CD4-positive, alpha-beta T cell (primary cell): ENCODE measurements around the gene THSD7A. TPM values are rescaled to one million over a fixed set of nuclear protein-coding genes. Genes with fewer than 3 reads are reported as not detected.

Source experiments
- ATAC-seq: fragments of 200-7000 bp; cut with Tn5 transposase; one replicate; pipeline ENCODE4 v1.10.0; 2022; ENCODE audit warnings: mild to moderate bottlenecking; ENCODE audit not compliant: poor library complexity
- CTCF ChIA-PET: fragments of 350-600 bp; sonication (Branson Sonifier 250); formaldehyde crosslinking; loops from one replicate; lab custom pipeline; 2021; ENCODE audit warnings: antibody characterized with exemption, inconsistent platforms; lab: Charles Lee
- POLR2A ChIA-PET: fragments of 350-600 bp; sonication (Branson Sonifier 250); formaldehyde crosslinking; loops from one replicate; lab custom pipeline; 2021; ENCODE audit warnings: antibody characterized with exemption, inconsistent platforms; lab: Charles Lee
- DNase-seq, 14 experiments: peaks; one replicate each; pipeline ENCODE4 v3.0.0-alpha.2; 2013 to 2020; ENCODE audit warnings: mixed read lengths in 2 of 14
- H3K27ac ChIP-seq, 2 donors: one replicate each; pipeline versions ENCODE4 v1.5.1 to v1.7.0; 2013; ENCODE audit warnings: low read length in 2 of 2, low read depth in 1 of 2, mild to moderate bottlenecking in 1 of 2
- H3K27me3 ChIP-seq, 2 experiments: 1 replicate in 1 of 2; 2 replicates in 1 of 2; pipeline versions ENCODE4 v1.6.1 to v1.7.0; 2013; ENCODE audit warnings: low read length in 2 of 2, control low read depth in 1 of 2, mild to moderate bottlenecking in 1 of 2, moderate library complexity in 1 of 2; ENCODE audit not compliant: insufficient read depth in 2 of 2, control insufficient read depth in 1 of 2
- H3K36me3 ChIP-seq: one replicate; pipeline ENCODE4 v1.6.1; 2013; ENCODE audit warnings: low read length, control low read depth; ENCODE audit not compliant: insufficient read depth
- H3K4me1 ChIP-seq: one replicate; pipeline ENCODE4 v1.6.1; 2013; ENCODE audit warnings: low read length, control low read depth; ENCODE audit not compliant: insufficient read depth
- H3K4me3 ChIP-seq: one replicate; pipeline ENCODE4 v1.5.1; 2013; ENCODE audit warnings: mild to moderate bottlenecking, low read length, moderate library complexity
- H3K9me3 ChIP-seq, 2 experiments: 1 replicate in 1 of 2; 2 replicates in 1 of 2; pipeline versions ENCODE4 v1.6.1 to v1.7.0; 2013; ENCODE audit warnings: low read length in 2 of 2, mild to moderate bottlenecking in 2 of 2, control low read depth in 1 of 2, moderate library complexity in 1 of 2; ENCODE audit not compliant: control insufficient read depth in 1 of 2, insufficient read depth in 1 of 2
- H3K27ac Mint-ChIP-seq: one replicate; pipeline ENCODE4 v1.8.0; 2020; ENCODE audit warnings: mixed read lengths
- H3K27me3 Mint-ChIP-seq: one replicate; pipeline ENCODE4 v1.8.0; 2021; ENCODE audit warnings: mixed read lengths
- H3K36me3 Mint-ChIP-seq: one replicate; pipeline ENCODE4 v1.8.0; 2021; ENCODE audit warnings: low read depth, mixed read lengths
- H3K4me1 Mint-ChIP-seq: one replicate; pipeline ENCODE4 v1.8.0; 2021; ENCODE audit warnings: low read depth, mixed read lengths
- H3K4me3 Mint-ChIP-seq: one replicate; pipeline ENCODE4 v1.8.0; 2020; ENCODE audit warnings: mild to moderate bottlenecking, mixed read lengths
- H3K9me3 Mint-ChIP-seq: one replicate; pipeline ENCODE4 v1.8.0; 2020; ENCODE audit warnings: mixed read lengths
- CTCF ChIP-seq: fragments of 200-600 bp; IDR thresholded peaks from one replicate; pipeline ENCODE4 v1.8.0; 2022; ENCODE audit warnings: antibody characterized with exemption, mild to moderate bottlenecking
- intact Hi-C, 2 experiments: fragments of 100-400 bp; cut with DNase I in 1 of 2; cut with micrococcal nuclease in 1 of 2; formaldehyde crosslinking; loops; one replicate each; pipeline versions ENCODE4 v1.15.1 to v1.9.0; 2023 to 2025; cut with DNase I, micrococcal nuclease
- total RNA-seq, 174 experiments: library from RNA in 2 of 174; stranded (reverse) in 2 of 174; gene quantifications; one replicate each; pipeline ENCODE4 v1.2.3 and lab custom pipeline; 2021 to 2026

Gene THSD7A
- total RNA-seq, 2 experiments from 2014 or later = not detected

GRCh38 chr7:11742496-11742895, 89.5 kb downstream of the THSD7A start:
- Mint-ChIP-seq H3K4me1 (no peaks in the 10 kb centered on the region), H3K27ac (no peak overlapping the region), H3K36me3 (no peaks in the 10 kb centered on the region), H3K4me3 (no peak overlapping the region), H3K9me3 (no peaks in the 10 kb centered on the region), H3K27me3 (no peaks in the 10 kb centered on the region)
- ATAC-seq (no peak), DNase-seq (no peak)
- H3K27me3 ChIP-seq = no peaks in the 10 kb centered on the region
- H3K4me1 ChIP-seq = no peaks in the 10 kb centered on the region
- intact Hi-C loops = no loop called here
- no peaks in the 10 kb centered on the region for H3K36me3 ChIP-seq
- H3K27ac ChIP-seq = no peak overlapping the region
- no peaks in the 10 kb centered on the region for H3K9me3 ChIP-seq
- ChIA-PET POLR2A (no interaction called here), CTCF (no interaction called here)
- no peak for TF ChIP-seq CTCF
- H3K4me3 ChIP-seq = no peak overlapping the region

GRCh38 chr7:11737723-11738122, 94.3 kb downstream of the THSD7A start:
- H3K4me3 Mint-ChIP-seq = no peak overlapping the region
- CTCF ChIA-PET = no interaction called here

GRCh38 chr7:11732207-11732606, 99.8 kb downstream of the THSD7A start:
- Mint-ChIP-seq H3K4me1 (no peaks in the 10 kb centered on the region), H3K9me3 (no peaks in the 10 kb centered on the region), H3K27me3 (no peaks in the 10 kb centered on the region), H3K4me3 (no peak overlapping the region), H3K36me3 (no peaks in the 10 kb centered on the region), H3K27ac (no peak overlapping the region)
- H3K36me3 ChIP-seq = no peaks in the 10 kb centered on the region
- DNase-seq (no peak), ATAC-seq (no peak)
- intact Hi-C loops = no loop called here
- no peaks in the 10 kb centered on the region for H3K4me1 ChIP-seq
- CTCF ChIA-PET = no interaction called here
- H3K27ac ChIP-seq = no peak overlapping the region
- H3K4me3 ChIP-seq = no peak overlapping the region
- TF ChIP-seq CTCF = no peak
- POLR2A ChIA-PET = no interaction called here
- no peaks in the 10 kb centered on the region for H3K27me3 ChIP-seq
- no peaks in the 10 kb centered on the region for H3K9me3 ChIP-seq

More at GRCh38 chr7:11737723-11738122, 94.3 kb downstream of the THSD7A start:
- ATAC-seq = no peak
- no peaks in the 10 kb centered on the region for H3K27me3 Mint-ChIP-seq
- no peak for DNase-seq
- POLR2A ChIA-PET = no interaction called here
- H3K4me1 Mint-ChIP-seq = no peaks in the 10 kb centered on the region
- no peak overlapping the region for H3K4me3 ChIP-seq
- H3K9me3 ChIP-seq = no peaks in the 10 kb centered on the region
- H3K27ac ChIP-seq = no peak overlapping the region
- no peaks in the 10 kb centered on the region for H3K9me3 Mint-ChIP-seq
- no peaks in the 10 kb centered on the region for H3K27me3 ChIP-seq
- no peak for TF ChIP-seq CTCF
- no peaks in the 10 kb centered on the region for H3K4me1 ChIP-seq
- no peaks in the 10 kb centered on the region for H3K36me3 ChIP-seq
- intact Hi-C loops = no loop called here
- no peaks in the 10 kb centered on the region for H3K36me3 Mint-ChIP-seq
- no peak overlapping the region for H3K27ac Mint-ChIP-seq
